Amygdala (tissue), 56 donors: ENCODE measurements around the gene CFAP61.
A peak's percentile ranks its signal among the peaks of the same experiment; 100 is the strongest.
"Not testable (repeated sequence)": the region's sequence is repeated elsewhere in the genome, so short reads cannot be mapped to it uniquely, and the experiment has no call there.

Source experiments
- DNase-seq, 56 donors: peaks; one replicate each; lab custom pipeline; 2025; lab: John Stamatoyannopoulos, UW

CFAP61 gene

GRCh38 chr20:20089018-20089417 is 36.7 kb downstream of the CFAP61 start:
- DNase-seq = no peak

- no peak for DNase-seq
Measured at GRCh38 chr20:20089939-20090338, 37.6 kb downstream of the CFAP61 start.

- DNase-seq = no peak
Measured at GRCh38 chr20:20092827-20093226, 40.5 kb downstream of the CFAP61 start.

GRCh38 chr20:20094410-20094809 is 42.1 kb downstream of the CFAP61 start:
- DNase-seq = no peak

DNA sequence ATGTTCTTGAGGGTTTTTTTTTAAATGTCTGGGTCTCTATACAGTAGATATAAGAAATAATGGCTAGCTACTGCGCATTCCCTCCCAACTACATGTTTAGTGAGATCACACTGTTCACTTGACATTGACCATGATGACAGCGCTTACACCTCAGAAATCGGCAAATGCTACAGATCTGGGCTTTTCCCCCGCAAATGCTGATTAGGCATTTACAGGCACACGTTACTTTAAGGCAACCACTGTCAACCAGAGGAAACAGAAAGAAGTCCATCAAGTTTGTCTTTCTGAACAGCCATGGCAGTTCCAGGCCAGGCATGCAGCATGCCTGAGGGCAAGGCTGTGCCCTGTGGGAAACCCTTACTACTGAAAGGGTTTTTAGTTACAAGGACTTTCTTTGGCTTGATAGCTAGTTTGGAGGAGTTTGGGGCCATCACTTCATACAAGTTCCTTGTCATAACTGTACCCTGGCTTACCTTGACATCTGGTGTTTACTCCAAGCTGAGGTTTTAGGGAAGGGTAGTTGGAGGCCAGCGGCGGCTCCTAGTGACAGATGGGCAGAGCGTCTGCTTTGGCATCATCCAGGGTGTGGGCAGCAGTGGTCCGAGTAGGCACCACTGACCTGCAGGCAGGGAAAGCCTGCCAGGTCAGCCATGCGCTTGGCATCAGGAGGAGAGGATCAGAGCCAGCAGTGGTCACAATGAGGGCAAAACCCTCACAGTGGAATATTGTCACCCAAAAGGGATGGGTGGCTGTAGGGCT is 43.0 kb downstream of the CFAP61 start:
- no peak for DNase-seq

- DNase-seq = peak in 3 of 56 donors; percentile 5 to 16 (median 5)
Measured at GRCh38 chr20:20096421-20096820, 44.1 kb downstream of the CFAP61 start.

- no peak for DNase-seq
Measured at GRCh38 chr20:20100881-20101280, 48.5 kb downstream of the CFAP61 start.

GRCh38 chr20:20102163-20102562 is 49.8 kb downstream of the CFAP61 start:
- no peak for DNase-seq

- DNase-seq = no peak
Measured at GRCh38 chr20:20102716-20103258, 50.5 kb downstream of the CFAP61 start.

DNA sequence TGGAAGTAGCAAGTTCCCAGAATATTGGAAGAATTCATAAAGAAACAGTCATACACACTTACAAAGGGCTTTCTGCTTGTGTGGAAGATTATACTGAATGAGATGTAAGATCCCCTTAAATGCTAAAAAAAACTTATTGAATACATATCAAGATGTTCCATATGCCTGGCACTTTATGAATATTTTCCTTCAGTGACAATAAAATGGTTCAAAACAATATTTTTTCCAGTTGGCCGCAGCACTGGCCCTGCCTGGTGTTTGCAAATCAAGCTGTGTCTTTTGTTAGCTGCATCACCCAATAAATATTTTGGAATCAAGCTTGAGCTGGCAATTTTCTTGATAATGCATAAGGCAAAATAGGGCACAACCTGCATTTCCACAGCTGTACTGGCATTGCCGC is 51.2 kb downstream of the CFAP61 start:
- no peak for DNase-seq

- DNase-seq = not testable (repeated sequence)
Measured at GRCh38 chr20:20123187-20123586, 70.9 kb downstream of the CFAP61 start.

DNA sequence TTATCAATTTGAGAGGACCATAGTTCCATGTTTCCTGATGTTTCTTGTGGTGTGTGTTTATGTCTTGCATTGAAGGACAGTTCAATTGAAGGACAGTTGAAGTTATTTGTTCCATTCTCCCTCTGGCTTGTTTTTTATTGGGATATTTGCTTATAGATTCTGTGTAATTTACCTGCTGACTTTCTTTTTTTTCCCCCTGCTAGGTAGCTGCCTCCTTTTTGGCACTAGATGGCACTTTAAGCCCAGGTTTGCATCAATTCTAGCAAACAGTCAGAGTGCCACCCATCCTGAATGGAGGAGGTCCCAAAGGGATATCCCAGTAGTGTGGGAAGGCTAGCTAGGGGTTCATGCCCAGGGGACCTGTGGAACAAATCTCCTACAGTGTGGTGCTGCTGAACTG is 78.1 kb downstream of the CFAP61 start:
- no peak for DNase-seq

DNA sequence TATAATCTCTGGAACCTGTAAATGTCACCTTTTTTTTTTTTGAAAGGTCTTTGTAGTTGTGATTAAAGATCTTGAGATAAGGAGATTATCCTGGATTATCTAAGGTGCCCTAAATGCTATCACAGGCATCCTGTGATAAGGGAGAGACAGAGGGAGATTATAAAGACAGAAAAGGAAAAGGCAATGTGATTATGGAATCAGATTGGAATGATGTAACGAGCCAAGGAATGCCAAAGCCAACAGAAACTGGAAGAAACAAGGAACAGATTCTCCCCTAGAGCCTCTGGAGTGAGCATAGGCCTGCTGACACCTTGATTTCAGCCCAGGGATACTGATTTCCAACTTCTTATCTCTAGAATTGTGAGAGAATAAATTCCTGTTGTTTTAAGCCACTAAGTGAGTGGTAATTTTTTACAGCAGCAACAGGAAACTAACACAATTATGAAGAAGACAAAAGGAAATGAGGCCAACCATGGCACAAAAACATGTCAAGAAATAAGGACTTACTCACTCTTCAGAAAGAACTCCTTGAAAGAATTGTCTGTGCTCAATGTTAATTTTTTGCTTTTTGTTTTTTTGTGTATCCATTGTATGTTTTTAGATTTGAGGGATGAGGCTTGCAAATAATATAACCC is 82.7 kb downstream of the CFAP61 start:
- DNase-seq = no peak

DNA sequence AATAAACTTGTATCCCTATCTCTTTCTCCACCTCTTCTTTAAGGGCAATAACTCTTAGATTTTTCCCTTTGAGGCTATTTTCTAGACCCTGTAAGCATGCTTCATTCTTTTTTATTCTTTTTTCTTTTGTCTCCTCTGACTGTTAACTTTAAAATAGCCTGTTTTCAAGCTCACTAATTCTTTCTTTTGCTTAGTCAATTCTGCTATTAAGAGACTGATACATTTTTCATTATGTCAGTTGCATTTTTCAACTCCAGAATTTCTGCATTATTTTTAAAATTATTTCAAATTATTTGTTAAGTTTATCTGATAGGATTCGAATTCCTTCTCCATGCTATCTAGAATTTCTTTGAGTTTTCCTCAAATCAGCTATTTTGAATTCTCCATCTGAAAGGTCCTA is 84.0 kb downstream of the CFAP61 start:
- no peak for DNase-seq

- DNase-seq = no peak
Measured at GRCh38 chr20:20137851-20138250, 85.5 kb downstream of the CFAP61 start.

DNA sequence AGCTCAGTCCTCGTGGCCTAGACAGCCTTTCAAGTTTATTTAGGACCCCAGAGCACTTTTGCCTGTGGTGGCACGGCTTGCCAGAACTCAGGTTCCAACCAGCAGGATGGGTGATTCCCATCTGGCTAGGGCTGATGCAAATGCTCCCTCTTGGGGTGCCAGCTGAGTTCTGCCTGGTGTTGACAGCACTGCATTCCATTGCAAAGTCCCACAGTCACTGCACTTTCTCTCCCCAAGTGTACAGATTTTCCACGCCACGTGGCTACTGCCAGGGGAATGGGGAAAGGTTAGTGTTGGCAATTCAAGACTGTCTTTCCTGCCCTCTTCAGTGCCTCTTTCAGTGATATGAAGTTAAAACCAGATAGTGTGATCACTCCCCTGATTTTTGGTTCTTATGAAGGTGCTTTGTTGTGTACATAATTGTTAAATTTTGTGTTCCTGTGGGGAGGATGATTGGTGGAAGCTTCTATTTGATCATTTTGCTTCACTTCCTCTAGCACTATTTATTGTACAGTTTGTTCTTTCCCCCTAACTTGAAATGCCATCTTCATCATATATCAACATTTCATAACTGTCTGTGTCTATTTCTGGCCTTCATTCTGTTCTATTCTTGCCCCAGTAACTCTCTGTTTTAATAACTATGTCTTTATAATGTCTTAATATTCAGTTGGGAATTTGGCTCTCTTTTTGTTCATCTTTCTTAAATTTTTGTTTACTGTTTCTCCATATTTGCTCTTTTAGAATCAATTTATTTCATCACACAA is 86.2 kb downstream of the CFAP61 start:
- DNase-seq = no peak

- no peak for DNase-seq
Measured at GRCh38 chr20:20139403-20139802, 87.1 kb downstream of the CFAP61 start.

DNA sequence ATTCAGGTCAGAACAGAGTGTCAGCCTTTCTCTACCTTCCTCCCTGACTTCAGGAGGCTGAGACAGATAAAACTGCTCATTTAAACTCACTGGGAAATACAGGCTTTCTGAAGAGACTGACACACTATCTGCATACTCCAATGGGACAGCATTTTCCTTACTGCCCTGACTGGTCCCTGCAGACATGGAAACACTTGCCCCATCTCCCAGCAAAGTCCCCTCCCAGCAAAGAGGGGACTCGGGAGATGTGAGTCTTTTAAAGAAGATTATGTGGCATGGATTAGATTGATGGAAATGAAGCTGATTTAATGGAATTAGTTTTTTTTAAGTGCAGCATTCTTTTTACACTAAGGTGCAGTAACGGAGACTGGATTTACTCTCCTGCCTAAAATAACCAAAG is 90.8 kb downstream of the CFAP61 start:
- no peak for DNase-seq

GRCh38 chr20:20143646-20144045 is 91.3 kb downstream of the CFAP61 start:
- no peak for DNase-seq

DNA sequence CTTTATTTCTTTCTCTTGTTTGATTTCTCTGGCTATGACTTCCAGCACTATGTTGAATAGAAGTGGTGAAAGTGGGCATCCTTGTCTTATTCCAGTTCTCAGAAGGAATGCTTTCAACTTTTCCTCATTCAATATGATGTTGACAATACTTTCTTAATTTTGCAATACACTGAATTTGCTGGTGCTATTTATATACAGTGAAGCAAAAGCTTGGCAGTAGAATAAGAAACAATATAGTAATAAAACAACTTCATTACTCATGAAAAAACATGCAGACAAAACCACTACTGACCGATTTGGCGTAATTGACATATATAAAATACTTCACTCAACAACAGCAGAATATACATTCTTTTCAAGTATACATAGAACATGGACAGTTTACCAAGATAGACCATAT is 96.4 kb downstream of the CFAP61 start:
- DNase-seq = no peak

DNA sequence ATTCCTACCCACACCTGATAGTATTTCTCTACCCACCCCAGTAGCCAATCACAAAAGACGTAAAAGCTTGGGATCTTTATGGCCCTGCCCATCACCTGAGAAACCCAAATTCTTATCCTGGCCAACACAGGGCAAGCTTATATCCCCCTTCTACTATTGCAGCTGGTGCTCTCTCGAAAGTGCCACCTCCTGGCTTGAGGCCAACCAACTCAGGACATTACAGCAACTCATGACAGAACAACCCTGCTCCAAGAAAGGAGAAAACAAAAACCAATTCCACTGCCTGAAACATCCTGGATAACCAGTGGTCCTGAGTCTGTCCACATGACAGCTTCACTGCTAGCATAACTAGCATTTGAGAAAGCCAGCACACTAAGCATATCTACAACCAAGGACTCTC is 97.9 kb downstream of the CFAP61 start:
- DNase-seq = no peak
